Ovary (tissue), 9 donors: Measurements from ENCODE around the gene ARSG. TPM values are rescaled to one million over a fixed set of nuclear protein-coding genes. Genes with fewer than 3 reads are reported as not detected.

Source experiments
- DNase-seq, 5 donors: peaks; one replicate each; pipeline ENCODE4 v3.0.0-alpha.2; 2019 to 2020
- H3K27ac ChIP-seq, 2 donors: fragments of 200-600 bp; one replicate each; pipeline versions ENCODE4 v1.5.1 to v1.8.0; 2019 to 2022
- H3K27me3 ChIP-seq: fragments of 200-600 bp; one replicate; pipeline ENCODE4 v1.8.0; 2022
- H3K36me3 ChIP-seq: fragments of 200-600 bp; sonication (generic); one replicate; pipeline ENCODE4 v1.5.1; 2019
- H3K4me1 ChIP-seq: one replicate; pipeline ENCODE4 v1.8.1; 2013; ENCODE audit warnings: mild to moderate bottlenecking, moderate library complexity; ENCODE audit not compliant: insufficient read depth
- H3K4me3 ChIP-seq: fragments of 200-600 bp; sonication (generic); one replicate; pipeline ENCODE4 v1.5.1; 2017
- H3K9me3 ChIP-seq, 2 donors: fragments of 200-600 bp in 1 of 2; sonication (generic) in 1 of 2; one replicate each; pipeline versions ENCODE4 v1.5.1 to v1.8.1; 2013 to 2019; ENCODE audit warnings: mild to moderate bottlenecking in 1 of 2, moderate library complexity in 1 of 2
- CTCF ChIP-seq, 3 donors: fragments of 450-650 bp in 2 of 3; fragments of 200-600 bp in 1 of 3; IDR thresholded peaks; one replicate each; pipeline versions ENCODE4 v1.5.1 to v1.8.0; 2016 to 2022; ENCODE audit warnings: antibody characterized with exemption in 3 of 3, mild to moderate bottlenecking in 1 of 3
- EP300 ChIP-seq: sonication (generic); formaldehyde crosslinking; IDR thresholded peaks from one replicate; pipeline ENCODE4 v1.6.1; 2017; ENCODE audit warnings: antibody characterized with exemption
- POLR2A ChIP-seq: fragments of 450-650 bp; IDR thresholded peaks from one replicate; pipeline ENCODE4 v1.6.1; 2017; ENCODE audit warnings: antibody characterized with exemption, mild to moderate bottlenecking, moderate library complexity
- WGBS, 3 donors: extraction: QIAGEN DNeasy Blood & Tissue Kit in 1 of 3; methylation state at CpG; one replicate each; pipeline versions ENCODE4 v1.1.5 to v1.1.7; 2013 to 2017; 5-methylcytosine and 5-hydroxymethylcytosine counted together
- intact Hi-C, 4 donors: fragments of 100-400 bp; cut with DNase I; formaldehyde crosslinking; loops; one replicate each; pipeline versions ENCODE4 v1.11.0 to v1.15.1; 2022 to 2023
- polyA plus RNA-seq, 2 donors: library from polyadenylated mRNA; stranded (reverse); fragments of 200-250 nt in 1 of 2; fragments of 350-450 nt in 1 of 2; fragmentation: Illumina TruSeq in 1 of 2; extraction: RNeasy Lipid Tissue Mini Kit (QIAGEN cat#74804) in 1 of 2; gene quantifications; one replicate each; pipeline ENCODE4 v1.2.3, GENCODE V29; 2013 to 2014
- total RNA-seq, 7 donors: library from RNA; depleted of rRNA in 2 of 7; stranded (reverse); fragments of >200 nt in 2 of 7; fragmentation: NEBNext Ultra II Directional in 3 of 7; extraction: Animal tissue kit (Norgen Biotek cat#: 25700) in 3 of 7; gene quantifications; one replicate each; pipeline versions ENCODE4 v1.1.0 to v1.2.4, GENCODE V29; 2016 to 2023
- donor health status: DM: no; HTN: no; CAD: no; lungs with moderate emphysema.
- donor health status: DM: no; HTN: no; CAD: no.
- donor health status: Bipolar disorder and iron deficiency.
- donor health status: DM: yes; HTN: yes; CAD: no.
- donor health status: DM: no; HTN: no; CAD: no.
- donor health status: DM: yes; HTN: yes; CAD: no.

Gene ARSG
- total and polyA plus RNA-seq, 9 donors, result 5.2 to 19.8 (median 11.1) TPM

- Histone ChIP-seq H3K9me3 (no peaks in the 10 kb centered on the region), H3K4me1 (peaks cover 5% of the 10 kb centered on the region), H3K27ac (no peak overlapping the region), H3K27me3 (no peaks in the 10 kb centered on the region), H3K36me3 (no peaks in the 10 kb centered on the region), H3K4me3 (no peak overlapping the region)
- intact Hi-C loops, result no loop called here
- 85 to 91% (median 85%) methylated on average over 7 of the region's 7 CpGs for WGBS, 3 donors
- TF ChIP-seq CTCF (IDR thresholded peaks at IDR 0.05) (no peak), POLR2A (no peak), EP300 (no peak)
- DNase-seq, result no peak
Observed at GRCh38 chr17:68288804-68289203, 2.5 kb upstream of the ARSG start.

- peaks cover 5% of the 10 kb centered on the region for H3K4me1 ChIP-seq
- TF ChIP-seq CTCF (IDR thresholded peaks at IDR 0.05) (no peak), EP300 (no peak), POLR2A (no peak)
- no peaks in the 10 kb centered on the region for H3K36me3 ChIP-seq
- DNase-seq, result no peak
- H3K4me3 ChIP-seq, result no peak overlapping the region
- no peak overlapping the region for H3K27ac ChIP-seq
- H3K27me3 ChIP-seq, result no peaks in the 10 kb centered on the region
- WGBS, 3 donors, result 58 to 62% (median 60%) methylated on average over 7 of the region's 7 CpGs
- intact Hi-C loops, result no loop called here
- no peaks in the 10 kb centered on the region for H3K9me3 ChIP-seq
Observed at GRCh38 chr17:68289473-68289872, 1.8 kb upstream of the ARSG start.

GRCh38 chr17:68289936-68290267, 1.4 kb upstream of the ARSG start:
- TF ChIP-seq EP300 (no peak), CTCF (IDR thresholded peaks at IDR 0.05) (no peak), POLR2A (no peak)
- no peak overlapping the region for H3K4me3 ChIP-seq
- no peaks in the 10 kb centered on the region for H3K36me3 ChIP-seq
- DNase-seq, result no peak
- no peaks in the 10 kb centered on the region for H3K9me3 ChIP-seq
- intact Hi-C loops, result no loop called here
- no peaks in the 10 kb centered on the region for H3K27me3 ChIP-seq
- peak overlapping the region in 1 of 2 donors; percentile 75 for H3K27ac ChIP-seq
- H3K4me1 ChIP-seq, result peaks cover 5% of the 10 kb centered on the region
- WGBS, 3 donors, result 17 to 20% (median 19%) methylated on average over 9 of the region's 9 CpGs

GRCh38 chr17:68290268-68290954, 884 bp upstream of the ARSG start:
- H3K36me3 ChIP-seq, result no peaks in the 10 kb centered on the region
- peak overlapping the region; percentile 47 for H3K4me3 ChIP-seq
- DNase-seq, result peak in 4 of 5 donors; percentile 20 to 52 (median 34)
- peak overlapping the region in 1 of 2 donors; percentile 75 for H3K27ac ChIP-seq
- peaks cover 5% of the 10 kb centered on the region for H3K4me1 ChIP-seq
- H3K27me3 ChIP-seq, result no peaks in the 10 kb centered on the region
- no peaks in the 10 kb centered on the region for H3K9me3 ChIP-seq
- no peak for TF ChIP-seq POLR2A
- no peak for TF ChIP-seq EP300
- TF ChIP-seq CTCF (IDR thresholded peaks at IDR 0.05), result no peak
- intact Hi-C loops, result no loop called here
- 1 to 3% (median 2%) methylated on average over 50 of the region's 50 CpGs for WGBS, 3 donors
